K562 (cell line): ENCODE results near the gene BRSK1. TPM values are rescaled to one million over a fixed set of nuclear protein-coding genes. Genes with fewer than 3 reads are reported as not detected.

Source experiments
- ILK ChIP-seq: fragments of 450-650 bp; IDR thresholded peaks from 2 replicates; pipeline ENCODE4 v1.6.1; 2016; ENCODE audit warnings: missing genetic modification characterization, low read depth, mild to moderate bottlenecking, missing compliant biosample characterization, moderate library complexity, borderline replicate concordance
- MCM5 ChIP-seq: fragments of 450-650 bp; IDR thresholded peaks from 2 replicates; pipeline ENCODE4 v1.6.1; 2016; ENCODE audit warnings: low read depth
- NFIC ChIP-seq: fragments of 450-650 bp; IDR thresholded peaks from 2 replicates; pipeline ENCODE4 v1.6.1; 2017; ENCODE audit warnings: mild to moderate bottlenecking, inconsistent platforms
- PCBP2 ChIP-seq: fragments of 200-400 bp; formaldehyde crosslinking; IDR thresholded peaks from 2 replicates; pipeline ENCODE4 v1.6.1; 2018; ENCODE audit warnings: low read length, low read depth, mild to moderate bottlenecking, moderate library complexity; ENCODE audit not compliant: poor library complexity, severe bottlenecking
- SUPT5H ChIP-seq: fragments of 450-650 bp; IDR thresholded peaks from 2 replicates; pipeline ENCODE4 v1.6.1; 2016
- ZNF707 ChIP-seq: fragments of 250-450 bp; sonication (Bioruptor Pico); conservative IDR thresholded peaks from 2 replicates; pipeline ENCODE4 v1.8.0; 2022; ENCODE audit warnings: inconsistent platforms, mild to moderate bottlenecking, moderate library complexity
- polyA plus RNA-seq, 8 experiments: library from polyadenylated mRNA; depleted of rRNA in 4 of 8; stranded (reverse) in 5 of 8; unstranded in 3 of 8; fragments of >200 nt; fragmentation: Nextera tagmentation in 2 of 8; fragmentation: Illumina TruSeq in 1 of 8; extraction: Ambion mirVana in 2 of 8; extraction: Trizol in 1 of 8; gene quantifications; 2 replicates each; pipeline versions ENCODE4 v1.2.1 to v1.2.3, GENCODE V29; 2011 to 2014; ENCODE audit warnings: inconsistent platforms in 1 of 8, missing spikeins in 1 of 8
- total RNA-seq, 7 experiments: library from RNA; depleted of rRNA in 6 of 7; stranded (reverse); fragments of >200 nt in 6 of 7; fragmentation: Illumina TruSeq in 2 of 7; extraction: Trizol in 2 of 7; gene quantifications; 2 replicates each; pipeline versions ENCODE4 v1.2.1 to v1.2.3, GENCODE V29; 2011 to 2021; ENCODE audit warnings: low replicate concordance in 1 of 7
- TF ChIP-seq, protein P1 (sequence below): sonication (generic); formaldehyde crosslinking; IDR thresholded peaks from 2 replicates; pipeline ENCODE4 v1.8.0; 2022; ENCODE audit warnings: mild to moderate bottlenecking, missing genetic modification reagents
- TF ChIP-seq, protein P2 (sequence below): fragments of 450-650 bp; IDR thresholded peaks from 2 replicates; pipeline ENCODE4 v1.6.1; 2017; ENCODE audit warnings: mild to moderate bottlenecking, moderate library complexity
- TF ChIP-seq, protein P3 (sequence below): sonication (generic); formaldehyde crosslinking; IDR thresholded peaks from 2 replicates; pipeline ENCODE4 v1.8.0; 2023; ENCODE audit warnings: missing genetic modification reagents, mild to moderate bottlenecking, borderline replicate concordance
- TF ChIP-seq, protein P4 (sequence below): sonication (generic); formaldehyde crosslinking; IDR thresholded peaks from 2 replicates; pipeline ENCODE4 v1.8.0; 2022; ENCODE audit warnings: missing genetic modification reagents, mild to moderate bottlenecking, moderate library complexity, borderline replicate concordance
- TF ChIP-seq, protein P5 (sequence below): fragments of 250-450 bp; sonication (Bioruptor Pico); IDR thresholded peaks from 2 replicates; pipeline ENCODE4 v1.5.0; 2022; ENCODE audit warnings: mild to moderate bottlenecking
- TF ChIP-seq, protein P6 (sequence below): fragments of 250-450 bp; sonication (Bioruptor Pico); IDR thresholded peaks from 2 replicates; pipeline ENCODE4 v1.8.0; 2021; ENCODE audit warnings: borderline replicate concordance, mild to moderate bottlenecking, moderate library complexity; ENCODE audit not compliant: poor library complexity, severe bottlenecking
- TF ChIP-seq, protein P7 (sequence below): sonication (generic); IDR thresholded peaks from 2 replicates; pipeline ENCODE4 v1.6.1; 2016

BRSK1 gene
- total and polyA plus RNA-seq, 9 of the 15 experiments (the other 6 are each of a cell fraction or from before 2014, with no cell fraction given), result 1.7 to 9.3 (median 3.8) TPM; not detected in 2

DNA sequence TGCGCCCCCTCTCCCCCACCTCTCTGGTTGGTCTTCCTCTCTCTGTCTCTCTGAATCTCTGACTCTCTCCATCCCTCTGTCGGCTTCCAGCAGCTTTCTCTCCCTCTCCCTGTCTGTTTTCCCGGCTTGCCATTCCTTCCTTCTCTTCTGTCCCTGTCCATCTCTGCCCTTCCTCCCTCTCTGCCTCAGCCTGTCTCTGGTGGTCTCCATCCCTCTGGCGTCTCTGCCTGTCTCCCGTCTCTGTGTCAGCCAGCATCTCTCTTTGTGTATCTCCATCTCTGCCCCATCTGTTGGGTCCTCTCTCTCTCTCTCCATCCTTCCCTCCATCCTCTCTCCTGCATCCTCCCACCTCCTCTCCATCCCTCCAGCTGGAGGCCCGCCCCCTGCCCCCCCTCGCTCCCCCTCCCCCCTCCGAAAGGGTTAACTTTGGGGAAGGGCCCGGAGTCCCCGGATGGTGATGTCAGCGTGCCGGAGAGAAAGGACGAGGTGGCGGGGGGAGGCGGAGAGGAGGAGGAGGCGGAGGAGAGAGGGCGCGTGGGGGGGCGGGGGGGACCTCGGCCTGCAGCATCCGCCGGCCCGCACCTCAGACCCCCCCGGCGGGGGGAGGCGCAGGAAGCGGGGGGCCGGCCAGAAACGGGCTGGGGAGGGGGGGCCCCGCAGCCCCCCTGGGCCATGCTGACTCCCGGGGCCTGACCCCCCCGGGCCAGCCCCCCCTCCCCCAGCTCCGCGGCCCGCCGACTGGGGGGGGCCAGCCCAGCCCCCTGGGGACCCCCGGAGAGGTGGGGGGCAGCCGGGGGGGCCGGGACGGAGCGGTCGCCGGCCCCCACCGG lies at the start of gene BRSK1 (continued):
- TF ChIP-seq, protein P1, sequence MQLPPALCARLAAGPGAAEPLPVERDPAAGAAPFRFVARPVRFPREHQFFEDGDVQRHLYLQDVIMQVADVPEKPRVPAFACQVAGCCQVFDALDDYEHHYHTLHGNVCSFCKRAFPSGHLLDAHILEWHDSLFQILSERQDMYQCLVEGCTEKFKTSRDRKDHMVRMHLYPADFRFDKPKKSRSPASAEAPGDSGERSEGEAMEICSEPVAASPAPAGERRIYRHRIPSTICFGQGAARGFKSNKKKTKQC (CRISPR knock-in tag), result no peak
- TF ChIP-seq, protein P2, sequence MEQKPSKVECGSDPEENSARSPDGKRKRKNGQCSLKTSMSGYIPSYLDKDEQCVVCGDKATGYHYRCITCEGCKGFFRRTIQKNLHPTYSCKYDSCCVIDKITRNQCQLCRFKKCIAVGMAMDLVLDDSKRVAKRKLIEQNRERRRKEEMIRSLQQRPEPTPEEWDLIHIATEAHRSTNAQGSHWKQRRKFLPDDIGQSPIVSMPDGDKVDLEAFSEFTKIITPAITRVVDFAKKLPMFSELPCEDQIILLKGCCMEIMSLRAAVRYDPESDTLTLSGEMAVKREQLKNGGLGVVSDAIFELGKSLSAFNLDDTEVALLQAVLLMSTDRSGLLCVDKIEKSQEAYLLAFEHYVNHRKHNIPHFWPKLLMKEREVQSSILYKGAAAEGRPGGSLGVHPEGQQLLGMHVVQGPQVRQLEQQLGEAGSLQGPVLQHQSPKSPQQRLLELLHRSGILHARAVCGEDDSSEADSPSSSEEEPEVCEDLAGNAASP, result no peak
- TF ChIP-seq SUPT5H (no peak), ZNF707 (no peak), ILK (tag) (no peak), MCM5 (no peak), PCBP2 (no peak), NFIC (no peak)
- TF ChIP-seq, protein P3, sequence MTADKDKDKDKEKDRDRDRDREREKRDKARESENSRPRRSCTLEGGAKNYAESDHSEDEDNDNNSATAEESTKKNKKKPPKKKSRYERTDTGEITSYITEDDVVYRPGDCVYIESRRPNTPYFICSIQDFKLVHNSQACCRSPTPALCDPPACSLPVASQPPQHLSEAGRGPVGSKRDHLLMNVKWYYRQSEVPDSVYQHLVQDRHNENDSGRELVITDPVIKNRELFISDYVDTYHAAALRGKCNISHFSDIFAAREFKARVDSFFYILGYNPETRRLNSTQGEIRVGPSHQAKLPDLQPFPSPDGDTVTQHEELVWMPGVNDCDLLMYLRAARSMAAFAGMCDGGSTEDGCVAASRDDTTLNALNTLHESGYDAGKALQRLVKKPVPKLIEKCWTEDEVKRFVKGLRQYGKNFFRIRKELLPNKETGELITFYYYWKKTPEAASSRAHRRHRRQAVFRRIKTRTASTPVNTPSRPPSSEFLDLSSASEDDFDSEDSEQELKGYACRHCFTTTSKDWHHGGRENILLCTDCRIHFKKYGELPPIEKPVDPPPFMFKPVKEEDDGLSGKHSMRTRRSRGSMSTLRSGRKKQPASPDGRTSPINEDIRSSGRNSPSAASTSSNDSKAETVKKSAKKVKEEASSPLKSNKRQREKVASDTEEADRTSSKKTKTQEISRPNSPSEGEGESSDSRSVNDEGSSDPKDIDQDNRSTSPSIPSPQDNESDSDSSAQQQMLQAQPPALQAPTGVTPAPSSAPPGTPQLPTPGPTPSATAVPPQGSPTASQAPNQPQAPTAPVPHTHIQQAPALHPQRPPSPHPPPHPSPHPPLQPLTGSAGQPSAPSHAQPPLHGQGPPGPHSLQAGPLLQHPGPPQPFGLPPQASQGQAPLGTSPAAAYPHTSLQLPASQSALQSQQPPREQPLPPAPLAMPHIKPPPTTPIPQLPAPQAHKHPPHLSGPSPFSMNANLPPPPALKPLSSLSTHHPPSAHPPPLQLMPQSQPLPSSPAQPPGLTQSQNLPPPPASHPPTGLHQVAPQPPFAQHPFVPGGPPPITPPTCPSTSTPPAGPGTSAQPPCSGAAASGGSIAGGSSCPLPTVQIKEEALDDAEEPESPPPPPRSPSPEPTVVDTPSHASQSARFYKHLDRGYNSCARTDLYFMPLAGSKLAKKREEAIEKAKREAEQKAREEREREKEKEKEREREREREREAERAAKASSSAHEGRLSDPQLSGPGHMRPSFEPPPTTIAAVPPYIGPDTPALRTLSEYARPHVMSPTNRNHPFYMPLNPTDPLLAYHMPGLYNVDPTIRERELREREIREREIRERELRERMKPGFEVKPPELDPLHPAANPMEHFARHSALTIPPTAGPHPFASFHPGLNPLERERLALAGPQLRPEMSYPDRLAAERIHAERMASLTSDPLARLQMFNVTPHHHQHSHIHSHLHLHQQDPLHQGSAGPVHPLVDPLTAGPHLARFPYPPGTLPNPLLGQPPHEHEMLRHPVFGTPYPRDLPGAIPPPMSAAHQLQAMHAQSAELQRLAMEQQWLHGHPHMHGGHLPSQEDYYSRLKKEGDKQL (CRISPR knock-in tag), result no peak
- TF ChIP-seq, protein P4, sequence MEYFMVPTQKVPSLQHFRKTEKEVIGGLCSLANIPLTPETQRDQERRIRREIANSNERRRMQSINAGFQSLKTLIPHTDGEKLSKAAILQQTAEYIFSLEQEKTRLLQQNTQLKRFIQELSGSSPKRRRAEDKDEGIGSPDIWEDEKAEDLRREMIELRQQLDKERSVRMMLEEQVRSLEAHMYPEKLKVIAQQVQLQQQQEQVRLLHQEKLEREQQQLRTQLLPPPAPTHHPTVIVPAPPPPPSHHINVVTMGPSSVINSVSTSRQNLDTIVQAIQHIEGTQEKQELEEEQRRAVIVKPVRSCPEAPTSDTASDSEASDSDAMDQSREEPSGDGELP (CRISPR knock-in tag), result no peak
- TF ChIP-seq, protein P5, sequence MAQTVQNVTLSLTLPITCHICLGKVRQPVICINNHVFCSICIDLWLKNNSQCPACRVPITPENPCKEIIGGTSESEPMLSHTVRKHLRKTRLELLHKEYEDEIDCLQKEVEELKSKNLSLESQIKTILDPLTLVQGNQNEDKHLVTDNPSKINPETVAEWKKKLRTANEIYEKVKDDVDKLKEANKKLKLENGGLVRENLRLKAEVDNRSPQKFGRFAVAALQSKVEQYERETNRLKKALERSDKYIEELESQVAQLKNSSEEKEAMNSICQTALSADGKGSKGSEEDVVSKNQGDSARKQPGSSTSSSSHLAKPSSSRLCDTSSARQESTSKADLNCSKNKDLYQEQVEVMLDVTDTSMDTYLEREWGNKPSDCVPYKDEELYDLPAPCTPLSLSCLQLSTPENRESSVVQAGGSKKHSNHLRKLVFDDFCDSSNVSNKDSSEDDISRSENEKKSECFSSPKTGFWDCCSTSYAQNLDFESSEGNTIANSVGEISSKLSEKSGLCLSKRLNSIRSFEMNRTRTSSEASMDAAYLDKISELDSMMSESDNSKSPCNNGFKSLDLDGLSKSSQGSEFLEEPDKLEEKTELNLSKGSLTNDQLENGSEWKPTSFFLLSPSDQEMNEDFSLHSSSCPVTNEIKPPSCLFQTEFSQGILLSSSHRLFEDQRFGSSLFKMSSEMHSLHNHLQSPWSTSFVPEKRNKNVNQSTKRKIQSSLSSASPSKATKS (CRISPR knock-in tag), result no peak
- TF ChIP-seq, protein P6, sequence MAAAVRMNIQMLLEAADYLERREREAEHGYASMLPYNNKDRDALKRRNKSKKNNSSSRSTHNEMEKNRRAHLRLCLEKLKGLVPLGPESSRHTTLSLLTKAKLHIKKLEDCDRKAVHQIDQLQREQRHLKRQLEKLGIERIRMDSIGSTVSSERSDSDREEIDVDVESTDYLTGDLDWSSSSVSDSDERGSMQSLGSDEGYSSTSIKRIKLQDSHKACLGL, result no peak
- TF ChIP-seq, protein P7, sequence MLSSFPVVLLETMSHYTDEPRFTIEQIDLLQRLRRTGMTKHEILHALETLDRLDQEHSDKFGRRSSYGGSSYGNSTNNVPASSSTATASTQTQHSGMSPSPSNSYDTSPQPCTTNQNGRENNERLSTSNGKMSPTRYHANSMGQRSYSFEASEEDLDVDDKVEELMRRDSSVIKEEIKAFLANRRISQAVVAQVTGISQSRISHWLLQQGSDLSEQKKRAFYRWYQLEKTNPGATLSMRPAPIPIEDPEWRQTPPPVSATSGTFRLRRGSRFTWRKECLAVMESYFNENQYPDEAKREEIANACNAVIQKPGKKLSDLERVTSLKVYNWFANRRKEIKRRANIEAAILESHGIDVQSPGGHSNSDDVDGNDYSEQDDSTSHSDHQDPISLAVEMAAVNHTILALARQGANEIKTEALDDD, result no peak
